M059J (cell line): ENCODE measurements around the gene SELPLG. TPM values are rescaled to one million over a fixed set of nuclear protein-coding genes. Genes with fewer than 3 reads are reported as not detected.
A peak's percentile ranks its signal among the peaks of the same experiment; 100 is the strongest.
"Not testable (repeated sequence)": the region's sequence is repeated elsewhere in the genome, so short reads cannot be mapped to it uniquely, and the experiment has no call there.

Experiments
- DNase-seq: peaks from one replicate; pipeline ENCODE4 v3.0.0-alpha.2; 2012; ENCODE audit warnings: low read depth
- total RNA-seq: library from RNA; depleted of rRNA; stranded (reverse); fragments of >200 nt; shearing (Covaris generic); gene quantifications from 2 replicates; pipeline ENCODE4 v1.2.3, GENCODE V29; 2014

Gene SELPLG
- total RNA-seq, 1 experiment from 2014 or later: 0.79 TPM

DNA sequence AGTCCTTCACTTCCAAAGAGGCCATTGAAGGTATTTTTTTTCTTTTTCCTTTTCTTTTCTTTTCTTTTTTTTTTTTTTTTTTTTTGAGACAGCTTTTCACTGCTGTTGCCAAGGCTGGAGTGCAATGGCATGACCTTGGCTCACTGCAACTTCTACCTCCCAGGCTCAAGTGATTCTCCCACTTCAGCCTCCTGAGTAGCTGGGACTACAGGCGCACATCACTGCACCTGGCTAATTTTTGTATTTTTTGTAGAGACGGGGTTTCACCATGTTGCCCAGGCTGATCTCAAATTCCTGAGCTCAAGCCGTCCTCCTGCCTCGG lies 14.8 kb downstream of the SELPLG start:
- not testable (repeated sequence) for DNase-seq

- peak; percentile 85 for DNase-seq
Measured at GRCh38 chr12:108618079-108618952, 15.4 kb downstream of the SELPLG start.

GRCh38 chr12:108616941-108617858 lies 16.5 kb downstream of the SELPLG start:
- peak; percentile 84 for DNase-seq

DNA sequence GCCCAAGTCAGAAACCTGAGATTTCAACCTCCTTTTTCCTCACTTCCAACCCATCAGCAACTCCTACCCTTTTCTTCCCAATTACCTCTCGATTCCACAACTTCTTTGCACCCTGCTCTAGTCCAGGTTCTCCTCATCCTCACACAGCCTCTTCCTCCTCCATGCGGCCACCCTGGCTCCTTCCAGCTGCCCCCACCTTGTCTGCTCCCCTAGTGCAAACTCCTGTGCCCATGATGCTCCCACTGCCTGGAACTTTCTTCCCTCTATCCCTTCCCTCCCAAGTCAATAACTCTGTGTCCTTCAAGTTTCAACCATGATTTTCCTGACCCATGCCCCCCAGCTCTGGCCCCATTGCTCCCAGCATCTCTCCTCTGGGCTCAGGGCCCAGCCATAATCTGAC lies 17.3 kb downstream of the SELPLG start:
- DNase-seq: no peak

- DNase-seq: no peak
Measured at GRCh38 chr12:108615918-108616317, 17.8 kb downstream of the SELPLG start.

GRCh38 chr12:108614639-108615038 lies 19.1 kb downstream of the SELPLG start:
- DNase-seq: no peak

DNA sequence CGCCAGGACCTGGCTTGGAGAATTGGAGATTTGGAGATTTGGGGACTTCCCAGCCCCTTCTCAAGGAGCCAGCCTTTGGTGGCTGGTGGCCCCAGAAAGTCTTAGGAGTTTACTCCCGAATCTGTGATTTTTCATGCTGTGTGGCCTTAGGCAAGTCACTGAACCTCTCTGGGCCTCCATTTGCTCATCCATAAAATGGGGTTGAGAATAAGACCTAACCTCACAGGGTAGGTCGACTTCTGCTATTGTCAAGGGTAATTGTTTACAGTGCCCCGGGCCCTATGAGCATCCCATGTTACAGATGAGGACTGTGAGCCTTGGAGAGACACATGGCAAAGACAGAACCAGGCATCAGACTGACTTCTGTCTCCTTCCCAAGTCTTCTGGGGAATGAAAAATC lies 19.7 kb downstream of the SELPLG start:
- no peak for DNase-seq

DNA sequence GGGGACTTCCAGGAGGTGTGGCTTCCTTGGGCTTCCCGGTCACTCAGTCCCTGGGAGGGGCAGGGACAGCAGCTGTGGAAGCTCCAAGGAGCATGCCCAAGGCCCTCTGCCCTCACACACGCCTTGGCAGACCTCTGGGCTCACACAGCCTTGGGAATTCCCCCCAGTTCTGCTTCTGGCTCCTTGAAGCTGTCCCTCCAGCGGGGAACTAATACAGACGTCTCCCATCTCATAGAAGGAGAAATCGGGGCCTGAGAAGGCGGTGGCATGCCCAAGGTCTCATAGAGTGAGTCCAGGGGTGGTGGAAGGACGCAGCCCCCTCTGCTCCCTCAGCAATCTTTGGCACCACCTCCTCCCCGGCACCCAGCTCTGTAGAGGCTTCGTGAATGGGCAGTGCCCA lies 20.1 kb downstream of the SELPLG start:
- DNase-seq: peak; percentile 63

- DNase-seq: peak; percentile 31
Measured at GRCh38 chr12:108612788-108613282, 20.9 kb downstream of the SELPLG start.

DNA sequence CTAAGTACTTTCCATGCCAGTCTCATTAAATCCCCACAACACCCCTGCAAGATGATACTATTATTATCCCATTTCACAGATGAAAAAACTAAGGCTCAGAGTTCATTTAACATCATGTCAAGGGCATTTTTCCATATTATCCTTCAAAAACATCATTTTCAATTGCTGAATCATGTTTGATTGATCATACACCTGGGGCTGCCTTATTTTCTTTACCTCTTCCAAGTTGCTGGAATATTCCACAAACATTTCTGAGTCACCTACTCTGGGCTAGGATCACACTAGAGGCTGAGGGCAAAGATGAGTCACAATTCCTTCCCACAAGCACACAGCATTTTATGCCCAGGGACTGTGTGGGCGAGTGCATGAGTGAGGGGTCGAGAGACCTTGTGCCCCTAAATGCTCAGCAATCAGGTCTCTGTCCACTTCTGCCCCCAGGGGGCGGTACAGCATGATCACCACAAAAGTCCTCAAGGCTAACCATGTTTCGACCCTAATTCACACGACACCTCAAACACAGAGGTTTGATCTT lies 21.7 kb downstream of the SELPLG start:
- peak; percentile 94 for DNase-seq

DNA sequence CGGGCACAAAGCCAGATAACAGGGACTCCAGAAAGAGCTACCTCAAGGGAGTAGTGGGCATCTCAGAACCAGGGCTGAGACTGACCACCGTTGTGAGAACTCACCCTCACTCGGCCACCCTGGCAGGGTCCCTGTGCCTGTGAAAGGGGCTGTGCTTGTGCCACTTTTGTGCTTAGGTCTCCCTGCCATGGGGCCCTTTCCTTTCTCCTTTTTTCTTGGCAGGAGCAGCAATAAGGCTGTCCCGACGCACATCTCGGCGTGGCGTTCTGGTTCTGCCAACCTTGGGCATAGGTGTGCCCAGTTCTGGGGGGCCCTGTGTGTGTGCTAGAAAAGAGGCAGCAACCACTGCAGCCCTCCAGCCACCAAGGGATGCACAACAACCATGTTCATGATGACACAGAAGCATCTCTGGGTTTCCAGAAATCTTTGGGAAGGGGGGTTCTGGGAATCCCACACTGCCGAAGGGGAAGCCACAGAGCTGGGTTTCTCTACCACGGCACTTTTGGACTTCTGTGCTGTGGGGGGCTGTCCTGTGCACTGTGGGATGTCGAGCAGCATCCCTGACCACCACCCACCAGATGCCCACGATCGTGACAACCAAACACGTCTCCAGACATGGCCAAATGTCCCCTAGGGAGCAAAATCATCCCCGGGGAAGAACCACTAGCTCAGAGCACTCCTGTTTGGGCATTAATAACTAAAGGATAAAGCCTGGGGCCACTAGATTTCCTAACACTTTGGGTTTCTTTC lies 22.7 kb downstream of the SELPLG start:
- DNase-seq: no peak

- no peak for DNase-seq
Measured at GRCh38 chr12:108610336-108610815, 23.3 kb downstream of the SELPLG start.

GRCh38 chr12:108609537-108610335 lies 24.0 kb downstream of the SELPLG start:
- no peak for DNase-seq

DNA sequence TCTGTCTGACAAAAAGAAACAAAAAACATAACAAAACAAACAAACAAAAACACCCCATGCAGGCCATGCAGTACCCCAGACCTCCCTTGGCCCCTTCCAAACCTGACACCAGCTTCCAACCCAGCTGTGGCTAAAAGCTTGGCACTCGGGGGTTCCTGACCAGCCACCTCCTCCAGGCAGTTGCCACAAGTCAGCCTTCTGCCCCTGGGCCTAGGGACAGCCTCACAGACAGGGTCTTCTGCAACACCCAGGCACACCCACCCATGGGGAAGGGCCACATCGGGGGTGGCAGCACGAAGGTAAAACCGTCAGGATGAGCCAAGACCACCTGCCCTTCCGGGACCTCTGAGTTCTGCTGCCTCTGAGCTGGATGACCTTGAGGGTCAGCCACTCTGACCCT lies 25.1 kb downstream of the SELPLG start:
- no peak for DNase-seq

- no peak for DNase-seq
Measured at GRCh38 chr12:108607981-108608600, 25.6 kb downstream of the SELPLG start.

DNA sequence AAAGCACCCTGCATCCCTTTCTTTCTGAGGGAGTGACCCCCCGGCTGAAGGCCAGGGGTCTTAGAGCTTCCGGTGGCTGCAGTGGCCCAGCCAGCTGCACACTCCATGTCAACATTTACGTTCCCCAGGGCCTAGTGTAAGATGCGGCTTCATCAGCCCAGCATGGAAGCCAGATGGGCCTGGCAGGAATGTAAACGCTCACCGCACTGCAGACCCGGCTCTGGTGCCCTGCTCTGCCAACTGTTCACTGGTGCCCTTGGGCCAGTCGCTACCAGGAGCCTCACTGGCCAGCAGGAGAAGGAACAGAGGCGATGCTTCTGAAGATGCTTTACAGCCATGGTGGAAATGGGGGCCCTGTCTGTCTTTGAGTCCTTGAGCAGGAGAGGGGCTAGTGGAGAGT lies 27.2 kb downstream of the SELPLG start:
- DNase-seq: no peak

GRCh38 chr12:108605690-108606406 lies 27.8 kb downstream of the SELPLG start:
- no peak for DNase-seq

DNA sequence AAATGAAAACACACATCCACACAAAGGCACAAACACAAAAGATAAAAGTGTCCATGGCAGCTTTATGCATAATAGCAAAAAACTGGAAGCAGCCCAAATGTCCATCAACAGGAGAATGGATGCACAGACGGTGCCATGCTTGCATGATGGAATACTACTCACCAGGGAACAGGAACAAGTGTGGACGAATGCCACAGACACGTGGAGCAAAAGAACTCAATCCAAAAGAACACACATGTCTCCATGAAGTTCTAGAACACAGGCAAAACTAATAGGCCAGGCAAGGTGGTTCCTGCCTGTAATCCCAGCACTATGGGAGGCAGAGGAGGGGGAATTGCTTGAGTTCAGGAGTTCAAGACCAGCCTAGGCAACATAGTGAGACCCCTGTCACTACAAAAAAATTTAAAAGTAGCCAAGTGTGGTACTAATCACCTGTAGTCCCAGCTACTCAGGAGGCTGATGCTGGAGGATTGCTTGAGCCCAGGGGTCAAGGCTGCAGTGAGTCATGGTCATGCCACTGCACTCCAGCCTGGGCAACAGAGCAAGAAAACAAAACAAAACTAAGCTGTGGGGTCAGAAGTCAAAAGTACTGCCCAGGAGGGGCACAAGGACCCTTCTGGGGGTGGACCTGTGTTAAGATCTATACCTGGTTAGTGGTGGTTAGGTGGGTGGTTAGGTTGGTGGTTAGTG lies 28.5 kb downstream of the SELPLG start:
- peak; percentile 72 for DNase-seq
